HG03103 (cell line): Measurements from ENCODE around the gene KIF13A.
"Not testable (repeated sequence)": the region's sequence is repeated elsewhere in the genome, so short reads cannot be mapped to it uniquely, and the experiment has no call there.

Source experiments
- ATAC-seq: cut with Tn5 transposase; IDR thresholded peaks from one replicate; pipeline ENCODE4 v1.9.1; 2021; ENCODE audit warnings: low read depth; ENCODE audit not compliant: unreplicated experiment

The KIF13A gene

GRCh38 chr6:17817763-17818162 lies 169.7 kb downstream of the KIF13A start:
- ATAC-seq = no peak

- no peak for ATAC-seq
Measured at GRCh38 chr6:17816921-17817611, 170.4 kb downstream of the KIF13A start.

DNA sequence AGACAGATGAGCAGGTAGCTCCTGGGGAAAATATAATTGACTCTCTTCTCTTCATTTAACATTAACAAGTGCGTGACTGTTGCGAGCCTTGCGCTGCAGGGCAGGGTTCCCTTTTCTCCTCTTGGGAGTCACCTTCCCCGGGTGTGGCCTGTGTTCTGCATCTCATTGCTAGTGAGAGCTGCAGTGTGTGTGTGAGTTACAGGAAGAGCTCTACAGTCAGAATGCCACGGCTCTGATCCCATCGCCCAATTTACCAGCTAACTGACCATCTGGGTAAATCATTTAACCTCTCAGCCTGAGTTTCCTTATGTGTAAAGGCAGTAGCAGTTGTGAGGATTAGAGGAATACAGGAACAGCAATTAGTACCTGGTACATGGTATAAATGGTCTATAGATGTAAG lies 173.9 kb downstream of the KIF13A start:
- no peak for ATAC-seq

DNA sequence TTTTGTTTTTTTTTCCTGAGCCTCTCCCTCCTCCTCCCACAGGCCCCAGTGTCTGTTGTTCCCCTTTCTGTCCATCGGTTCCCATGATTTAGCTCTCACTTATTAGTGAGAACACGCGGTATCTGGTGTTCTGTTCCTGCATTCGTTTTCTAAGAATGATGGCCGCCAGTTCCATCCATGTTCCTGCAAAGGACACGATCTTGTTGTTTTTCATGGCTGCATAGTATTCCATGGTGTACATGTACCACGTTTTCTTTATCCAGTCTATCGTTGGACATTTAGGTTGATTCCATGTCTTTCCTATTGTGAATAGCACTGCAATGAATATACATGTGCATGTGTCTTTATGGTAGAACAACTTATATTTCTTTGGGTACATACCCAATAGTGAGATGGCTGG lies 175.1 kb downstream of the KIF13A start:
- no peak for ATAC-seq

GRCh38 chr6:17808609-17809008 lies 178.8 kb downstream of the KIF13A start:
- ATAC-seq = no peak

DNA sequence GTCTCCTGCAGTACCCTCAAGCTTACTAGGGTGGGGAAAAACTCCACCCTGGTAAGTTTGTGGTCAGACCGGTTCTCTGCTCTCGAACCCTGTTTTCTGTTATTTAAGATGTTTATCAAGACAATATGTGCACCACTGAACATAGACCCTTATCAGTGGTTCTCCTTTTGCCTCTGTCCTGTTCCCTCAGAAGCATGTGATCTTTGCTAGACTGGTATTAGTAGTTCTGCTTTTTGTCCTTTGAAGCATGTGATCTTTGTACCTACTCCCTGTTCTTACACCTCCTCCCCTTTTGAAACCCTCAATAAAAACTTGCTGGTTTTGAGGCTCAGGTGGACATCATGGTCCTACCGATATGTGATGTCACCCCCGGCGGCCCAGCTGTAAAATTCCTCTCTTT lies 180.0 kb downstream of the KIF13A start:
- ATAC-seq = not testable (repeated sequence)

DNA sequence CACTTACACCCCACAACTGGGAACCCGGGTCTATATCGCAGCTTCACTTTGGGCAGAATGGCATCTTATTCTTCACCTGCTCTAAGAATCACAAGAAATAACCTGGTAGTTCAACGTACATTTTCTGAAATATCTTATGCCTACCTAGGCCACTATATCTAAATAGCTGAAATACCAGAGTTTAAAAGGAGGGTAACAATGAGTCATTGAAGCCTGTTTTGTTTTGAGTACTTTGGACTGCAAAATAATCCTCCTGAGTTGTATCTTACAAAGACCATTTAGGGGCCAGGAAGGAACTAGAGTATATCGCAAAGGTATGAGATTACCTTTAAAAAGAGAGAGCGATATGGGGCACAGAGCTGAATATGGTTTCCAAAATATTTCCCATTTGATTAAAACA lies 184.0 kb downstream of the KIF13A start:
- no peak for ATAC-seq

GRCh38 chr6:17798477-17799154 lies 188.8 kb downstream of the KIF13A start:
- no peak for ATAC-seq

- ATAC-seq = no peak
Measured at GRCh38 chr6:17790489-17790888, 196.9 kb downstream of the KIF13A start.

DNA sequence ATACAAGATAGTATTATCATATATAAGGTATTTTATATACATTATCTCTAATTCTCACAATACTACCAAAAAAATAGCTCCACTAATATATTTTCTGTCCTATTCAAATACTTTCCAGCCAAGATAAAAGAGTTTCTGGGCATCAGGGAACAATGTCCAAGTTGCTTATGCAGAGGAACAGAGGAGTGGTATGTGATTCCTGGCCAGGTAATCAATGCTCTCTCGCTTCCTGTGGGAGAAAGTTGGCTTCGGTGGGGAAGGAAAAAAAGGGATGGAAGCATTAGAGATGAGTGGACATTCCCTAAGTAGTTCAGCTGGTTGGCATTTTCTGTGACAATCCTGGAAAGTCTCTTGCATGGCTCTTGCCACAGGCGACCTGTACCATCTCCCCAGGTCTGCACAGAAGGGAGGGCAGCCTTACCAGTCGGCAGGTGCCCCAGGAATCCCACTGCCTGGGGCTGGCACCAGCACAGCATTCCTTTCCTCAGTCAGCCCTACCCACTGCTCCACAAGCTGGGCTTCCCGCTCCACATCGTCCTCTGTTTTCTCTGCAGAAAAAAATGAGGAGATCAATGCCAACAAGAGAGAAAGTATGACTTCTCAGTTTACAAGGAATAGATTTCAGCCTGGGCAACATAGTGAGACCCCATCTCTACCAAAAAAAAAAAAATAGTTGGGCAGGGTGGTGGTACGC lies 202.2 kb downstream of the KIF13A start:
- no peak for ATAC-seq

DNA sequence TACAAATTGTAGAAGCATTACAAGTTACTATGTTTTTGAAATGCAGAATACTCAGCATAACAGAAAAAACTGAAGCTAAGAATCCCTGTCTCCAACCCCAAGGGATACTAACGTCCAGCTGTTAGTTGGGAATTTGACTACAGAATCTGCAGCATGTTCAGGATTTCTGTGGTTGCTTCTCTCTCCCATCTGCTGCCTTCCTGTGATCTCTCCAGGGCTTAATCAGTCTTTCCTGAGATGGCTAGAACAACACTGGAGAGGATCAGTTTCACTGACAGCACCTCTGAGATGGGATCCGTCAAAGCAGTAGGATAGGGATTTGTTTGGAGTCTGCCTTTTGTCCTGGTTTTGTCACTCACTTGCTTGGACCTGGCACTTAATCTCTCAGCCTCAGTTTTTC lies 207.4 kb downstream of the KIF13A start:
- no peak for ATAC-seq

DNA sequence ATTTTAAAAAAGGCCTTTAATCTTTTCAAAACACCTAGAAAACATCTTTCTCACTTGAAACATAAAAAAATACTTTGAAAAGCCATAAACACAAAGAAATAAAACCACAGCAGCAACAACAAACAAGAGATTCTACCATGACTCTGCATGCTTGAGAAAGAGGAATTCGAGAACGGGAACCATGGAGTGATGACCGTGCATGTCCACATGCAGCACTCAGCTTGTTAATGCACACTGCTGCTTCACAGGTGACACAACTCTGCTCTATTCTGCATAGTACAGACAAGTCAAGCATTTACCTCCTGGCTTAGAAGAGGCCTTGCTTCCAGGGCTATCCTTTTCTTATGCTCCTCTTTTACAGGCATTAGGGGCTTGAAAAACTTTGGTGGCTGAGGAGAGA lies 215.8 kb downstream of the KIF13A start:
- ATAC-seq = no peak

- ATAC-seq = no peak
Measured at GRCh38 chr6:17768881-17769280, 218.6 kb downstream of the KIF13A start.

DNA sequence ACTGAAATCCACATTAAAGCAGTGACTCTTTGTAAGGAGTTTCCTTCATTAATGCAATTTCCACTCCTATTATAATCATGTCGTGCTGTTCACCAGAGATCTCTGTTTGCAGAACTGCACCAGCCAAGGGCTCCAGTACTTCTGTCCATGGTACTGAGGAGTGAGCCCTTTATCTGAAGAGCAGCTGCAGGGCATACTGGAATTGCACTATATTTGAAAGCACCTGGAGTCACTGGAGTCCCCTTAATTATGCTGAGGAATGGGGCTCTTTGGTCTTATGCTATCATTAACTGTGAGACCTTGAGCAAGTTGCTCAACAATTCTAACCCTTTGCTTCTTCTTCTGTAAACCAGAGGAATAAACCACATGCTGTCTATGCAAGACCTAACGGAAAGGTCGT lies 219.0 kb downstream of the KIF13A start:
- ATAC-seq = no peak

DNA sequence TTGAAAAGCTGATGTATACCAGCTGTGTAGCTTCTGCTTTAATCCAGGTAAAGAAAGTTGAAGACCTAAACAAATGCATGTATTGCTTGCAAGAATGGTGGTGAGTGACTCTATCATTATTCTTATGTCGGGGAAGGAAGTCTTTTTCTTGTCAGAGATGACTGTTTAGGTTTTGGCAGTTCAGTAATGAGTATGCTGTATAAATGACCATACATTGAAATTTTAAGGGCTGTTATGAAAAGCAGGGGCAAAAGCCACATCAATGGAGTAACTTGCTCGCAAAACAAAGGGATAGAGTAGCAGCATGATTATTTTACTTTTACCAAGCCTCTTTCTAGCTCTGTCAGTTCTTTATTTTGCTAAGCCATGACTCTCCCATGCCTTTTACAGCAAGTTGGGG lies 224.8 kb downstream of the KIF13A start:
- no peak for ATAC-seq

DNA sequence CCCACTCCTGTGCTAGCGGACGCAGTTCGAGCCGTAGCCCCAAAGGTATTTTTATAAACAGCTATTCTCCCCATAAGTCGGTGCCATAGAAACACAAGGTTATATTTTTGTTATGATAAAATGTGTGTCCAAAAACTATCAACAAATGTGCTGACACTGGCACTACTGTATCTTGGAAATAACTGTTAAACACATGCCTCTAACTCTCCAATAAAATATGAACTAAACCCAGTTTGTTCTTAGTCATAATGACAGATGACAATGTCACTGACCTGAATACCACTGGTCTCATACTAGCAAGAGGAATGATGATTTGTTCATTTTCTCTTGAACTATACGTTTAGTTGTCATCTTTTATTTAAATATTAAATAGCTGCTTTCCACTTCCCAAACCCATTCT lies 229.3 kb downstream of the KIF13A start:
- ATAC-seq = no peak

- no peak for ATAC-seq
Measured at GRCh38 chr6:17754254-17754653, 233.2 kb downstream of the KIF13A start.

- ATAC-seq = not testable (repeated sequence)
Measured at GRCh38 chr6:17745324-17745723, 242.1 kb downstream of the KIF13A start.

- not testable (repeated sequence) for ATAC-seq
Measured at GRCh38 chr6:17744757-17745308, 242.6 kb downstream of the KIF13A start.

- no peak for ATAC-seq
Measured at GRCh38 chr6:17744019-17744756, 243.2 kb downstream of the KIF13A start.

DNA sequence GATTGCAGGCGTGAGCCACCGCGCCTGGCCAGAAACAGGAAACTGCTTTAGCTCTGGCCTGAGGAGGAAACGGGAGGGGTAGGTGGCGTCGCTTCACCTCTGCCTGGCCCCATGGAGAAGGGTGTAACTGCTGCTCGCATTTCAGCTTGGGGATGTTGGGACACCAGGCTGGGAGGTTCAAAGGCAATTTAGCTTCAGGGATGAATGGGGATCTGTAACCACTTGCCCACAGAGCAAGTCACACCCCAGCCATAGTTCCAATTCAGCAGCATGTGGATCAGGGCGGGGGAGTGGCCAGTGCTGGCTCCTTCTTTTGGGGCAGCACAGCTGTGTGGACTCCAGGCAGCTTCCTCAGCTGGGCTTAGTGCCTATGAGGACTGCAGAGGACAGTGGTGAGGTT lies 245.9 kb downstream of the KIF13A start:
- ATAC-seq = no peak
